ENCODE results near the gene HOXB13. TPM values are rescaled to one million over a fixed set of nuclear protein-coding genes. Genes with fewer than 3 reads are reported as not detected.

HOXB13 gene
- total RNA-seq, 2 donors from 2014 or later, result not detected

DNA sequence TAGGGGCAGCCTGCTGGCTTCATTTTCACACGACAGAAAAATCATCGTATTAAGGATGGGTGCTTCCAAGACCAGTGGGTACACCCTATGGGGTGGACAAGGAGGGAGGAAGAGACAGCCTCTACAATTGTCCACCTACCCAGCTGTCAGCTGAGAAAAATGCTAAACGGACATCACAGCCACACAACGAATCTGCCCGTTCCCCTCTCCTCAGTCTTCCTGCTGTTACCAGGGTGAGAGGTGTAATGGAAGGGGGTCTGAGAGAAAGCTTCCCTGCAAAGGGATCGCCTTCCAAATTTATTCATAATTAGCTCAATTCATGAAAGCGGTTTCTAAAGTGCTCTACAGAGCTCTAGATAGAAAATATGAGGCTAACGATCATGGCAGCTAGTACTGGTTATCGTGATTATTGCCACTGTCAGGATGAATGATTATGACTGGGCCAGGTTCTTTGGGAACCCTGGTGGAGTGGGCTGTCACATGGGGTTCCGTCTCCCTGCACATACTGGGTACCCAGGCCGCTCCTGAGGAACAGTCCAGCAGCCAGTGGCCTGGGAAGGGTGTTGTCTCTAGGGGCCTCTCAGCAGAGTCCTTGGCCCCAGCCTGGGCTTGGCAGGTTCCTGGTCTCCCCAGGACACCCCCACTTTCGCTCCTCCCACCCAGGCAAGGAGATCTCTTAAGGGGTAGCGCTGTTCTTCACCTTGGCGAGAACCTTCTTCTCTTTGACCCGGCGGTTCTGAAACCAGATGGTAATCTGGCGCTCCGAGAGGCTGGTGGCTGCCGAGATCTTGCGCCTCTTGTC lies 2.2 kb downstream of the HOXB13 start:
- H3K9me3 Mint-ChIP-seq, result no peaks in the 10 kb centered on the region
- peaks cover 4% of the 10 kb centered on the region for H3K36me3 Mint-ChIP-seq
- peaks cover 22 to 30% of the 10 kb centered on the region in 2 donors for H3K4me1 Mint-ChIP-seq (ENCODE audit: low read depth in 2 of 2)
- ATAC-seq (no peak), DNase-seq (ENCODE audit: low spot score) (no peak)
- H3K27me3 Mint-ChIP-seq, result peaks cover 53 to 80% of the 10 kb centered on the region in 2 donors
- no peak overlapping the region for H3K27ac Mint-ChIP-seq
- no peak overlapping the region for H3K4me3 Mint-ChIP-seq

DNA sequence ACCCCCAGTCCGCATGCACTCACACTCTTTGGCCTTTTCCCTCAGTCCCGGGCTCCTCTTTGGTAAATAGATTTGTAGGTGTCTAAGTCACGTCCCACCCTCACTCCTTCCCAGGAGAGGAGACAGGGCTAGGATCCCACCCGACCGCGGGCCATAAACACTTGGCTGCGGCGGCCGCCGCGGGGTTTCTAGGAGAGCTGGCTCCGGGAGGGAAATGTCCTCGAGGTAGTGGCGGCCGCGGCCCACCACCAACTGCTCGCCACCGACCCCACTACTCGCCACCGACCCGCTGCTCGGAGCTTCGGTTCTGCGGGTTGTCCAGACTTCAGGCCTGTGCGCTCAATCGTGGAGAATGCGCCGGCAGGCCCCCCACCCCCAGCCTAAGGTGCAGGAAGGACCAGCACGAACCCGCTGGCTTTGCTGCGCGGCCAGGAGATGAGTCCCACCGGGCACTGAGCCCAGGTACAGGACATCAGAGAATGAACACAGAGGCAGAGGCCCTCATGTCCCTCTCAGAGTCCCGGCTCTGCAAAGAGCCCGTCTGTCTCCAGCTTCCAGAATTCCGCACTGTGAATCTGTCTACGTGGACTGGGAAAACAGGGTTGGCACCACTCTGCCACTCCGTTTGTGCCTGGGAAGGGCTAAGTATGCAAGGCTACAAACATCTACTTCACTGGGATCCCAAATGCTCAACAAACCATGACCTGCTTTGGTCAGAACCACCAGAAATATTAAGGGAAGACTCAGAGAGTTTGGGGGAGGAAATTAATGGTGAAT lies 3.1 kb downstream of the HOXB13 start:
- H3K9me3 Mint-ChIP-seq, result no peaks in the 10 kb centered on the region
- ATAC-seq, result no peak
- peak overlapping the region; percentile 67 for H3K4me3 Mint-ChIP-seq
- H3K36me3 Mint-ChIP-seq, result peaks cover 4% of the 10 kb centered on the region
- H3K27ac Mint-ChIP-seq, result no peak overlapping the region
- peaks cover 22 to 35% of the 10 kb centered on the region in 2 donors for H3K4me1 Mint-ChIP-seq (ENCODE audit: low read depth in 2 of 2)
- H3K27me3 Mint-ChIP-seq, result peaks cover 56 to 79% of the 10 kb centered on the region in 2 donors
- DNase-seq (ENCODE audit: low spot score), result no peak

DNA sequence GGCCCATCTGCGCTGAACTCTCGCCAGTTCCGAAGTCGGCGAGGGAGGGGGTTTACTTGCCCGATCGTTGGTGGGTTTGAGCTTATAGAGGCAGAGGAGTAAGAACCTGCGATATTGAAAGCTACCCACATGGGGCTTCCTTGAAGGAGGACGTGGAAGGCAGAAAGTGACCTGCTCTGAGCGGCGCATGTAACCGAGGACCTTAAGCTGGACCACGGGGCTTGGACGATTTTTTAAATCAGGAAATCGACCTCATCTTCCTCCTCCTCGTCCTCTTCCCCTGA lies 3.6 kb downstream of the HOXB13 start:
- peak overlapping the region; percentile 67 for H3K4me3 Mint-ChIP-seq
- peaks cover 55 to 79% of the 10 kb centered on the region in 2 donors for H3K27me3 Mint-ChIP-seq
- no peaks in the 10 kb centered on the region for H3K36me3 Mint-ChIP-seq
- H3K9me3 Mint-ChIP-seq, result no peaks in the 10 kb centered on the region
- H3K27ac Mint-ChIP-seq, result no peak overlapping the region
- peaks cover 27 to 39% of the 10 kb centered on the region in 2 donors for H3K4me1 Mint-ChIP-seq (ENCODE audit: low read depth in 2 of 2)
- DNase-seq (ENCODE audit: low spot score) (no peak), ATAC-seq (no peak)

DNA sequence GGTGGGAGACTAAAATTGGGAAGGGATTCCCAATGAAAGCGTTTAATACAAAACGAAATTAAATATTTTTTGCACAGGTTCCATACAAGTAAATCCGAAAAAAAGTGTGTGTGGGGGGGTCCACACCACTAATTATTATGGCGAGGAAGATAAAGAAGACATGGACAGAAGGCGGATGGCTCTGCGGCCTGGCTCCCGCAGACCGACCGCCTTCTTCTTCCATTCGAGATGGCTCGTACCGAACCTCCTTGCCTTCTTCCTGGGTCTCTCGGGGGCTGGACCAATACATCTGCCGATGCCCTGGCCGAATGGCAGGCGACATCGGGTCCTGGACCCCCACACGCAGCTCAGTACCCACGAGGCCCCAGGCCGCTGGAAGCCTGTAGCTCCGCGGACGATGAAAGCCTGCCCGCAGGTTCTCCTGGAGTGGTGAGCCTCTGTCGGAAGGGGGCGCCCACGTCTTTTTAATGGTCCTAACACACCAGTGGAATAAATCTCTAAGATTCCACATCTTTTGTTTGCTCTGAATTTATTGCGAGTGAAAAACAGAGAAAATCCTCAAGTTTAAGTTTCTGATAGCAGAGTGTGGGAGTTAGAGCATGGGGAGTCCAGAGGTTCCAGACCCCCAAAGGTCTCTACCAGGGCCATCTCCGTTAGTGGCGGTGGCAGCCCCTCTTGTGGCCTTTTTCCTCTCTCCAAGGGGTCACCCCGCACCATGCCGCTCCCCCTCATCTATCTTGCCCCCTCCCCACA lies 4.1 kb downstream of the HOXB13 start:
- Mint-ChIP-seq H3K9me3 (no peaks in the 10 kb centered on the region), H3K27me3 (peaks cover 52 to 74% of the 10 kb centered on the region in 2 donors), H3K4me3 (peak overlapping the region; percentile 83), H3K4me1 (ENCODE audit: low read depth in 2 of 2) (peaks cover 27 to 36% of the 10 kb centered on the region in 2 donors), H3K36me3 (no peaks in the 10 kb centered on the region), H3K27ac (peak overlapping the region; percentile 53 to 85)
- peak; percentile 70 to 78 for ATAC-seq
- DNase-seq (ENCODE audit: low spot score), result peak; percentile 76

DNA sequence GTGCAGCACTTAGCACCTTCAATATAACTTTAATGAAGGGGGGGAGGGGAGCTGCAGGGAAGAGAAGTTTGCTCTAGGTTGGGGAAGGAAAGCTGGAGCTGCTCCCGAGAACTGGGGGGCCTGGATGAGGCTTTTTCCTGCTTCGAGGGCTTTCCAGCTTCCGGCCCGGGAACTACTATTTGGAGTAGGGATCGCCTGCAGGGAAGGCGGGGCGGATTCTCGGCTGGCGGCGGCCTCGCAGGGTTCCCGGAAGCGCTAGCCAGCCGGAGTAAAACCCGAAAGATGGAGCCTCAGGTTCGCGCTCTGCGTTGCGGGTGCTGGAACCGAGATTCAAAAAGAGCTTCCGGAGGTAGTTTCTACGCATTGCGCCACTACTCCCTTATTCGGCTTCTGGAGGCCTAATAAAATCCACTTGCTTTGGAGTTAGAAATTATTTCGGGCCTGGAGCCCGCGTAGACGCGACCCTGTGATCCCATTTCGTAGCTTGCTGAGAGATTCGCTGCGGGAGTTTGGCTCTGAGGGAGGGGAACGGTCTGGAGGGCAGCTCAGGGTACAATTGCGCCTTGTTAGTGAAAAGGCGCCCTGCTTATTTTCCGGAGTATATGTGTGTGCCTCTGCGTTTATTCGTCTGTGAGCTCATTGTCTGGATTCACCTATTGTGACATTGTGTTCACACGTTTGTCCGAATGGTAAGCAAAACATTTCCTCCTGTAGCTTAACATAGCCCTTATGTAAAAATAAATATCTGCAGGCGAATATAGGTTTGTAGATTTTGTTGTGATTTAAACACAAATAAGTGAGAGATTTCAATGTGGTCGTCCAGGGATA lies 4.9 kb downstream of the HOXB13 start:
- peak overlapping the region; percentile 83 for H3K4me3 Mint-ChIP-seq
- no peaks in the 10 kb centered on the region for H3K36me3 Mint-ChIP-seq
- H3K27ac Mint-ChIP-seq, result peak overlapping the region; percentile 53 to 85
- ATAC-seq, result peak in 1 of 2 donors; percentile 57
- peaks cover 22 to 33% of the 10 kb centered on the region in 2 donors for H3K4me1 Mint-ChIP-seq (ENCODE audit: low read depth in 2 of 2)
- no peaks in the 10 kb centered on the region for H3K9me3 Mint-ChIP-seq
- DNase-seq (ENCODE audit: low spot score), result peak; percentile 68
- H3K27me3 Mint-ChIP-seq, result peaks cover 50 to 69% of the 10 kb centered on the region in 2 donors

DNA sequence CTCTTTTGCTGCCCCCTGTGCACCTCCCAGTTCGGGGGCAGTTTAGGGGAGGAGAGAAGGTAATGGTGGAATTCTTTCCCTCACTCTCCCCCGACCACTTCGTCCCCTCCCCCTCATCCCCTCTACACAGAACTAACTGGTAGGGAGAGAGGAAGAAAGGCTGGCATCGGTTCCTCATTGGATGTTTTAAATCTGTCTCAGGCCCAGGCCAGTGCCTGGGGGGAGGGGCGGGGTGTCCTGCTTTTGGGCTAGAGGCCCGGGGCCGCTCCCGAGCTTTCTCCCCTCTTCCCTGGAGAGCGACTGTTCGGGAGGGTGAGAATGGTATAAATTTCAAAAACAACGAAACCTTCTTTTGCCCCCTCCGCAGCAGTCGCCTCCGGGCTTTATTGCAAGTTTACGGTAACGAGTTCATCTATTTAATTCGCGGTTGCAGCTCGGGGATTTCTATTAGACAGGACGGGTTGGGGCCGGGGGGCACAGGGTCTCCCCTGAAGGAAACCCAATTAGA lies 5.6 kb downstream of the HOXB13 start, which contains the start of gene PRAC2:
TSS of gene PRAC2 (plus strand) at position 271 of the 508 bp plus-strand sequence. CDS start 1,226 bp downstream, outside the sequence.
- Mint-ChIP-seq H3K27ac (peak within 1 kb of the TSS; percentile 53 to 85), H3K27me3 (peaks cover 55 to 70% of the 10 kb centered on the region in 2 donors), H3K4me1 (ENCODE audit: low read depth in 2 of 2) (peaks cover 20 to 36% of the 10 kb centered on the region in 2 donors), H3K9me3 (no peaks in the 10 kb centered on the region), H3K4me3 (peak within 1 kb of the TSS; percentile 83), H3K36me3 (no peaks in the 10 kb centered on the region)
- no peak for ATAC-seq
- no peak for DNase-seq (ENCODE audit: low spot score)

DNA sequence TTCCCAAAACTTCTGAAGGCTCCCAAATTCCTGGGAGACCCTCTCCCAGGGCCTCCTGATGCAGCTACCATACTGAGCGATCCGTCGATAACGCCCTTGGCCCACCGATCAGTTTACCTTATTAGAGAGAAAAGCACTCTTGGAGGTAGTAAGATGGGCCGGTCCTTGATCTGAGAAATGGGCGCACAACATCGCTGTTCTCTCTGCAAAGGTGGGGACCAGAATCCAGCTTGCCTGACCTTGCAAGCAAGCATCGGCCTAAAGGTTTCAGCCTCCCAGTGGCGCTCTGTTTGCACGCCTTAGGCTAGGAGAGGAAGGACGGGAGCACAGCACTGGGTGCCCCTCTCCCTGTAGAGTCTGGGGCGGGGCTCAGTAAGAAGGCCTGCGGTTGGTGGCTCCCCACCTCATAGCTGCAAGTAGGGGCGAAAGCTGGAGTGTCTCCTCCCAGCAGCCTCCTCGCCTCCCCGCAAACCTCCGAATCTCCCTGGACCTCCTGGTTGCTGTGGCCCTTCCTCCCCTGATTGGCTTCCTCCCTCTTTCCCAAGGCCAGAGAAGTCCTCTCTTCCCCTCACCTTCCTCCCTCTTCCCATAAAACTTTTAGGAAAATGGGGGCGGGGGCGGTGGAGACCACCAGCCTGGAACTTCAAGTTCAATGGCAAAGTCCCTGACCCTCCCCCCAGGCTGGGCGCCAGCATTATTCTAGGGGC lies 6.2 kb downstream of the HOXB13 start, which contains the start of gene PRAC1:
TSS of gene PRAC1 (minus strand) at position 318 of the 707 bp plus-strand sequence. CDS start at position 192, 126 bp downstream.
- H3K4me1 Mint-ChIP-seq (ENCODE audit: low read depth in 2 of 2), result peaks cover 20 to 38% of the 10 kb centered on the region in 2 donors
- H3K36me3 Mint-ChIP-seq, result no peaks in the 10 kb centered on the region
- peaks cover 53 to 70% of the 10 kb centered on the region in 2 donors for H3K27me3 Mint-ChIP-seq
- ATAC-seq (no peak), DNase-seq (ENCODE audit: low spot score) (no peak)
- H3K27ac Mint-ChIP-seq, result no peak within 1 kb of the TSS
- H3K9me3 Mint-ChIP-seq, result no peaks in the 10 kb centered on the region
- peak within 1 kb of the TSS; percentile 83 for H3K4me3 Mint-ChIP-seq

DNA sequence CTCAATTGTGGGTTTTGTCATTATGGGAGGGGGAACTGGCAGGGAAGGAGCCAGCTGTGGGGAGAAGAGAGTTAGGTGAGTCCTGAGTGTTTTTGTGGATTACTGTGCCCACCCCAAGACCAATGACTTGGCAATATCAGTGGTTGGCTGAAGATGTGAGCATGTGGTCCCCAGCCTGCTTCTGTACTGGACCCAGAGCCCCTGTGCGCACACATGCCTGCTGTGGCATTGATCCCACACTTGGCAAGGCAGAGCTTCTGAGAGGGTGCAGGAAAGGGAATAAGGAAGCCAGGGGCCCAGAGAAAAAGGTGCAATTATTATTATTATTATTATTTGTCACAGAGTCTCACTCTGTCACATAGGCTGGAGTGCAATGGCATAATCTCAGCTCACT lies 7.5 kb downstream of the HOXB13 start:
- peaks cover 20 to 38% of the 10 kb centered on the region in 2 donors for H3K4me1 Mint-ChIP-seq (ENCODE audit: low read depth in 2 of 2)
- H3K27me3 Mint-ChIP-seq, result peaks cover 44 to 60% of the 10 kb centered on the region in 2 donors
- H3K4me3 Mint-ChIP-seq, result no peak overlapping the region
- DNase-seq (ENCODE audit: low spot score), result no peak
- no peaks in the 10 kb centered on the region for H3K36me3 Mint-ChIP-seq
- ATAC-seq, result no peak
- H3K9me3 Mint-ChIP-seq, result no peaks in the 10 kb centered on the region
- H3K27ac Mint-ChIP-seq, result peak overlapping the region in 1 of 2 donors; percentile 27

DNA sequence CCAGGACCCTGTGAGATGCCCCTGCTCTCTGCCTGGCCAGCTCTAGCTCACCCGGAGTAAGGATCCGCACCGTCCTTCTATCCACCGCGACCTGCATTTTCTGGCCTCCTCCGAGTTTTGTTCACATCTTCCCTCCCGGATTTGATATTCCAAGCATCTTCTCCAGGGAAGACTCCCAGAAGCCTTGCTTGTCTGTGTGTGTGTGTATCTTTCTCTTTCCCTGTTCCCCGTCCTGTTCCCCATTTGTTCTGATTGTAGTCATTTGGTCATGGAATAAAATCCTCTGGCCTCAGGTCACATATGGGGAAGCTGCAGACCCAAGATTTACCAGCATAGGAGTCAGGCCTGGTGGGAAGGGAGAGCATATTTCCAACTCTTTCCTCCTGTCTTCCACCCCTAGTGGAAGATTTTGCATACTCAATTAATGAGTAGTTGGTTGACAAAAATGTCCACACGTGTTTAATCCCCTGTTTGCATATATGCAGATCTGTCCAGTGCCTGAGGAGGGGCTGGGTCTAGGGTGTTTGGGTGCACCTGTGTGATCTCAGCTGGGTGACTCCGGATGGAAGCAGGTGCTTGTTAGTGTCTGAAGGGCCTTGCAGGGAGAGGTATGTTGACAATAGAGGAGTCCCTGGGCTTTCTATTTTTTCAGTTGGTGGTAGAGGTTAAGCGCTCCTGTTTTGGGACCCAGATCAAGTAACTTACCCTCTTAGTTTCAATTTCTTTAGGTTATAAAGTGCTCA lies 8.1 kb downstream of the HOXB13 start:
- peak overlapping the region; percentile 3 to 27 for H3K27ac Mint-ChIP-seq
- no peak for DNase-seq (ENCODE audit: low spot score)
- no peaks in the 10 kb centered on the region for H3K9me3 Mint-ChIP-seq
- H3K4me3 Mint-ChIP-seq, result peak overlapping the region; percentile 58
- H3K36me3 Mint-ChIP-seq, result no peaks in the 10 kb centered on the region
- H3K27me3 Mint-ChIP-seq, result peaks cover 41 to 57% of the 10 kb centered on the region in 2 donors
- no peak for ATAC-seq
- H3K4me1 Mint-ChIP-seq (ENCODE audit: low read depth in 2 of 2), result peaks cover 20 to 38% of the 10 kb centered on the region in 2 donors

DNA sequence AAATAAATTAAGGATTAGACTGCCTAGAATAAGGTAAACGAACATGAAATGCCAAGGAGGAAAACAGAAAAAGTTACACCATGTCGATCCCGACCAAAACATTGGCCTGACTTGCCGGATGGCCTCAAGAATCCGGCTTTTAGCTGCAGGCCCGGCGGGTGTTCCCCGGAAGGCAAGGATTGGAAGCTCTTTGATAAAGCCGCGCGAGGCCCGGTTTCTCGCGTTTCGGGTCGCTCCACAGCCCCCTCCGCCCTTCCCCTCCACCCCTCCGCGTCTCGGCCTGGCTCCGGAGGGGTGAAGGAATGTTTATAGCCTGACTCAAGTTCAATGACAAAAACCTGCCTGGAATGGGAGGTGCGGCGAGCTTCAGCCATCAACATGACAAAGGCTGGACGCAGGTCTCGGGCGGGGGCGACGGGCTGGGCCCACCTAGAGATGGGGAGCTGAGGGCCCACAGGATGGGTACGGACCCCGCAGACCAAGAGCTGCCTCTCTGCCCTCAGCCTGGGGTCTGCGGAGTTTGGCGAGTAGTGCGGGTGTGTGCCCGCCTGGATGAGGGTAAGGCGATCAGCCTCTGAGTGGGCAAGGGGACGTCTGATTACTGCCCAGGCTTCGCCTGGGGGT lies 8.8 kb downstream of the HOXB13 start:
- Mint-ChIP-seq H3K4me1 (ENCODE audit: low read depth in 2 of 2) (peaks cover 15 to 34% of the 10 kb centered on the region in 2 donors), H3K36me3 (no peaks in the 10 kb centered on the region), H3K27me3 (peaks cover 37 to 54% of the 10 kb centered on the region in 2 donors), H3K9me3 (no peaks in the 10 kb centered on the region), H3K4me3 (no peak overlapping the region), H3K27ac (no peak overlapping the region)
- ATAC-seq (no peak), DNase-seq (ENCODE audit: low spot score) (no peak)

Data from natural killer cell treated with Interleukin-12 subunit alpha and Interleukin-12 subunit beta and Interleukin-15 and Interleukin-18, amount 100 ng/mL, for 72 hours (primary cell).